GM10847 (cell line): ENCODE results near the gene FAM186B.

ENCODE experiments used
- POLR2A ChIP-seq: IDR thresholded peaks from 2 replicates; pipeline ENCODE4 v1.6.1; 2011; ENCODE audit not compliant: insufficient read length; ENCODE audit errors: extremely low read depth

The FAM186B gene

GRCh38 chr12:49557917-49558215 is 47.6 kb downstream of the FAM186B start:
- no peak for TF ChIP-seq POLR2A

GRCh38 chr12:49557187-49557916 is 48.1 kb downstream of the FAM186B start:
- no peak for TF ChIP-seq POLR2A

GRCh38 chr12:49556391-49557186 is 48.9 kb downstream of the FAM186B start:
- TF ChIP-seq POLR2A, result no peak

GRCh38 chr12:49555631-49556390 is 49.6 kb downstream of the FAM186B start:
- TF ChIP-seq POLR2A, result no peak

- no peak for TF ChIP-seq POLR2A
Observed at GRCh38 chr12:49554266-49554665, 51.2 kb downstream of the FAM186B start.

- TF ChIP-seq POLR2A, result no peak
Observed at GRCh38 chr12:49553512-49554088, 51.8 kb downstream of the FAM186B start.

- no peak for TF ChIP-seq POLR2A
Observed at GRCh38 chr12:49552899-49553298, 52.5 kb downstream of the FAM186B start.

- no peak for TF ChIP-seq POLR2A
Observed at GRCh38 chr12:49552425-49552824, 53.0 kb downstream of the FAM186B start.

- TF ChIP-seq POLR2A, result no peak
Observed at GRCh38 chr12:49552014-49552413, 53.4 kb downstream of the FAM186B start.

GRCh38 chr12:49550693-49551252 is 54.7 kb downstream of the FAM186B start:
- no peak for TF ChIP-seq POLR2A

- no peak for TF ChIP-seq POLR2A
Observed at GRCh38 chr12:49549735-49550692, 55.4 kb downstream of the FAM186B start.

GRCh38 chr12:49548822-49549648 is 56.4 kb downstream of the FAM186B start:
- TF ChIP-seq POLR2A, result no peak

GRCh38 chr12:49548481-49548821 is 57.0 kb downstream of the FAM186B start:
- no peak for TF ChIP-seq POLR2A
